ENCODE measurements around the gene RAB3A.
A peak's percentile ranks its signal among the peaks of the same experiment; 100 is the strongest.

The RAB3A gene

GRCh38 chr19:18229474-18229873, 25.6 kb upstream of the RAB3A start:
- TF ChIP-seq RAD21 (IDR thresholded peaks at IDR 0.05; ENCODE audit: low read depth) (peak; percentile 19; the same call in 1 of the 2 replicates), YY1 (IDR thresholded peaks at IDR 0.05; ENCODE audit: low read depth) (no peak)

- TF ChIP-seq RAD21 (IDR thresholded peaks at IDR 0.05; ENCODE audit: low read depth) (no peak), USF1 (IDR thresholded peaks at IDR 0.05) (no peak), MAX (IDR thresholded peaks at IDR 0.05) (no peak), FOXM1 (IDR thresholded peaks at IDR 0.05; ENCODE audit: borderline replicate concordance, low read depth) (no peak)
Measured at GRCh38 chr19:18227781-18228271, 24.0 kb upstream of the RAB3A start.

- TF ChIP-seq NFIC (IDR thresholded peaks at IDR 0.05) = no peak
- no peak for TF ChIP-seq TCF12 (IDR thresholded peaks at IDR 0.05; ENCODE audit: low read depth)
- TF ChIP-seq ZBTB7A (IDR thresholded peaks at IDR 0.05; ENCODE audit: low read depth) = no peak
- TF ChIP-seq MAX (IDR thresholded peaks at IDR 0.05) = no peak
- TF ChIP-seq CEBPB (IDR thresholded peaks at IDR 0.05) = no peak
- TF ChIP-seq CREB1 (IDR thresholded peaks at IDR 0.05; ENCODE audit: low read depth) = no peak
- no peak for TF ChIP-seq RAD21 (IDR thresholded peaks at IDR 0.05; ENCODE audit: low read depth)
- no peak for TF ChIP-seq EP300 (IDR thresholded peaks at IDR 0.05; ENCODE audit: borderline replicate concordance)
- TF ChIP-seq REST (IDR thresholded peaks at IDR 0.05; ENCODE audit: low read depth) = no peak
- no peak for TF ChIP-seq EGR1 (IDR thresholded peaks at IDR 0.05)
Measured at GRCh38 chr19:18226956-18227780, 23.3 kb upstream of the RAB3A start.

- TF ChIP-seq FOXM1 (IDR thresholded peaks at IDR 0.05; ENCODE audit: borderline replicate concordance, low read depth) (no peak), CREB1 (IDR thresholded peaks at IDR 0.05; ENCODE audit: low read depth) (no peak), EGR1 (IDR thresholded peaks at IDR 0.05) (no peak), REST (IDR thresholded peaks at IDR 0.05; ENCODE audit: low read depth) (no peak), CEBPB (IDR thresholded peaks at IDR 0.05) (no peak), MAX (IDR thresholded peaks at IDR 0.05) (no peak), RAD21 (IDR thresholded peaks at IDR 0.05; ENCODE audit: low read depth) (no peak), ZBTB7A (IDR thresholded peaks at IDR 0.05; ENCODE audit: low read depth) (no peak), TAF1 (IDR thresholded peaks at IDR 0.05; ENCODE audit: low read depth) (no peak), USF1 (IDR thresholded peaks at IDR 0.05) (no peak)
Measured at GRCh38 chr19:18225702-18226468, 22.0 kb upstream of the RAB3A start, which contains the start of gene PDE4C. Gene PDE4C, minus strand, starts transcription at chr19:18226438. Its CDS starts 23 bp downstream, at chr19:18226415.

GRCh38 chr19:18225355-18225701, 21.5 kb upstream of the RAB3A start:
- no peak for TF ChIP-seq RAD21 (IDR thresholded peaks at IDR 0.05; ENCODE audit: low read depth)
- TF ChIP-seq MAX (IDR thresholded peaks at IDR 0.05) = no peak
- no peak for TF ChIP-seq FOXM1 (IDR thresholded peaks at IDR 0.05; ENCODE audit: borderline replicate concordance, low read depth)
- no peak for TF ChIP-seq REST (IDR thresholded peaks at IDR 0.05; ENCODE audit: low read depth)
- TF ChIP-seq TCF12 (IDR thresholded peaks at IDR 0.05; ENCODE audit: low read depth) = no peak

All from Ishikawa (cell line).